Neuronal stem cell (in vitro differentiated cells): ENCODE data around the gene SLC26A9.

Experiments used
- DNase-seq: peaks from one replicate; pipeline ENCODE4 v3.0.0-alpha.2; 2013; ENCODE audit warnings: low spot score
- H2AFZ ChIP-seq: one replicate; pipeline ENCODE4 v1.6.1; 2013; ENCODE audit warnings: mild to moderate bottlenecking, low read length, inconsistent platforms
- H2AK5ac ChIP-seq: 2 replicates; pipeline ENCODE4 v1.6.1; 2013; ENCODE audit warnings: low read depth, mild to moderate bottlenecking, inconsistent platforms, low read length, moderate library complexity, mixed read lengths
- H2BK120ac ChIP-seq: 2 replicates; pipeline ENCODE4 v1.6.1; 2013; ENCODE audit warnings: low read depth, mild to moderate bottlenecking, inconsistent platforms, low read length, moderate library complexity, mixed read lengths
- H2BK12ac ChIP-seq: one replicate; pipeline ENCODE4 v1.6.1; 2013; ENCODE audit warnings: low read length, inconsistent platforms
- H2BK15ac ChIP-seq: 2 replicates; pipeline ENCODE4 v1.6.1; 2013; ENCODE audit warnings: mild to moderate bottlenecking, low read length, inconsistent platforms, mixed read lengths
- H2BK5ac ChIP-seq: one replicate; pipeline ENCODE4 v1.6.1; 2013; ENCODE audit warnings: inconsistent platforms, mild to moderate bottlenecking, low read length, moderate library complexity
- H3K14ac ChIP-seq: one replicate; pipeline ENCODE4 v1.6.1; 2013; ENCODE audit warnings: low read length, inconsistent platforms
- H3K18ac ChIP-seq: 2 replicates; pipeline ENCODE4 v1.6.1; 2013; ENCODE audit warnings: low read length, inconsistent platforms
- H3K23ac ChIP-seq: 2 replicates; pipeline ENCODE4 v1.6.1; 2013; ENCODE audit warnings: low read depth, mild to moderate bottlenecking, mixed read lengths, low read length, inconsistent platforms; ENCODE audit not compliant: poor library complexity
- H3K27ac ChIP-seq: replicated peaks from 3 replicates; pipeline ENCODE4 v1.5.1; 2013; ENCODE audit warnings: low read length, inconsistent platforms
- H3K27me3 ChIP-seq, 3 experiments: 2 replicates each; pipeline ENCODE4 v1.6.1; 2013; ENCODE audit warnings: low read length in 3 of 3, mild to moderate bottlenecking in 2 of 3, inconsistent platforms in 1 of 3, low read depth in 1 of 3, mixed read lengths in 1 of 3, moderate library complexity in 1 of 3; ENCODE audit not compliant: control insufficient read depth in 3 of 3, insufficient read depth in 3 of 3
- H3K36me3 ChIP-seq, 2 donors: replicated peaks in 1 of 2; 2 replicates each; pipeline ENCODE4 v1.6.1; 2013; ENCODE audit warnings: low read length in 2 of 2; ENCODE audit not compliant: control insufficient read depth in 2 of 2, insufficient read depth in 2 of 2
- H3K4ac ChIP-seq: 2 replicates; pipeline ENCODE4 v1.6.1; 2013; ENCODE audit warnings: inconsistent platforms, mild to moderate bottlenecking, low read length, moderate library complexity
- H3K4me1 ChIP-seq, 2 donors: 1 replicate in 1 of 2; 2 replicates in 1 of 2; pipeline ENCODE4 v1.6.1; 2013; ENCODE audit warnings: low read length in 2 of 2, low read depth in 1 of 2; ENCODE audit not compliant: control insufficient read depth in 2 of 2, insufficient read depth in 1 of 2
- H3K4me2 ChIP-seq: one replicate; pipeline ENCODE4 v1.6.1; 2013; ENCODE audit warnings: mild to moderate bottlenecking, low read length, inconsistent platforms; ENCODE audit not compliant: insufficient read depth, poor library complexity, severe bottlenecking
- H3K4me3 ChIP-seq, 2 donors: 2 replicates each; pipeline ENCODE4 v1.5.1; 2013; ENCODE audit warnings: low read length in 2 of 2, mild to moderate bottlenecking in 2 of 2, inconsistent platforms in 1 of 2, moderate library complexity in 1 of 2
- H3K79me1 ChIP-seq: one replicate; pipeline ENCODE4 v1.6.1; 2013; ENCODE audit warnings: low read depth, mild to moderate bottlenecking, inconsistent platforms, low read length, moderate library complexity
- H3K9ac ChIP-seq: one replicate; pipeline ENCODE4 v1.6.1; 2013; ENCODE audit warnings: mild to moderate bottlenecking, low read depth, low read length, inconsistent platforms; ENCODE audit not compliant: poor library complexity
- H3K9me3 ChIP-seq, 2 donors: replicated peaks in 1 of 2; 2 replicates each; pipeline versions ENCODE3 to v1.6.1; 2013; ENCODE audit warnings: low read length in 2 of 2, mild to moderate bottlenecking in 2 of 2, inconsistent platforms in 1 of 2, low read depth in 1 of 2, mixed read lengths in 1 of 2, moderate library complexity in 1 of 2; ENCODE audit not compliant: control insufficient read depth in 2 of 2, insufficient read depth in 1 of 2
- H4K8ac ChIP-seq: one replicate; pipeline ENCODE4 v1.6.1; 2013; ENCODE audit warnings: low read depth, mild to moderate bottlenecking, inconsistent platforms, low read length, moderate library complexity
- H4K91ac ChIP-seq: one replicate; pipeline ENCODE4 v1.6.1; 2013; ENCODE audit warnings: low read length, low read depth, mild to moderate bottlenecking, inconsistent platforms; ENCODE audit not compliant: poor library complexity
- WGBS, 2 donors: extraction: QIAGEN DNeasy Blood & Tissue Kit; methylation state at CpG; one replicate each; pipeline ENCODE4 v1.1.7; 2013; ENCODE audit warnings: missing lambda C conversion rate in 2 of 2, mixed read lengths in 1 of 2; ENCODE audit not compliant: insufficient read length in 2 of 2, insufficient replicate concordance in 1 of 2; ENCODE audit errors: extremely low coverage in 2 of 2; 5-methylcytosine and 5-hydroxymethylcytosine counted together

SLC26A9 gene

DNA sequence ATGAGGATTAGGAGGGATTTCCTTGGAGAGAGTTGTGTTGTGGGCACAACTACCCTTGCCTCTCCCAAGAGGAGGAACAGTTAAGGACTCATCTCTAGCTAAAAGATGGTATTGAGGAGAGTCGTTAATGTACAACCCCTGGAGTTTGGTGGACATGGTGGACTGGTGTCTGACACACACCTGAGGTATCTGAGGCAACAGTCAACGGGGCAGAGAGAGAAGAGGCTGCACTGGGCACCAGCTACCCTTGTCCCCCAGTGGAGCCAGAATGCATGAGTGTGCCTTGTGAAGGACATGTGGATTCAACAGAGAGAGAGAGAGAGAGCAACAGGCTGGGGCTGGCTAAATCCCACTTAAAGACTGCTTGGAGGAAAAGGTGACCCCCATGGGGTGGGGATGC lies 47.0 kb upstream of the SLC26A9 start:
- Histone ChIP-seq H3K14ac (no peak overlapping the region), H3K79me1 (peaks cover 2% of the 10 kb centered on the region), H3K9me3 (no peaks in the 10 kb centered on the region), H3K27me3 (peaks cover 0 to 5% (median 0%) of the 10 kb centered on the region in 3 experiments), H3K4me1 (peaks cover 0 to 6% of the 10 kb centered on the region in 2 donors), H3K18ac (no peak overlapping the region), H3K36me3 (no peaks in the 10 kb centered on the region), H2AFZ (no peak overlapping the region), H2BK120ac (no peak overlapping the region), H3K9ac (no peak overlapping the region), H2BK15ac (no peak overlapping the region), H2BK12ac (no peak overlapping the region), H3K27ac (no peak overlapping the region), H3K4me3 (no peak overlapping the region), H2BK5ac (no peak overlapping the region), H4K8ac (no peak overlapping the region), H3K4me2 (no peak overlapping the region), H4K91ac (no peak overlapping the region), H3K23ac (no peak overlapping the region), H2AK5ac (peak overlapping the region; percentile 25), H3K4ac (no peak overlapping the region)
- no CpG with 5 or more reads among the region's 2 CpGs for WGBS, 2 donors
- DNase-seq: no peak

DNA sequence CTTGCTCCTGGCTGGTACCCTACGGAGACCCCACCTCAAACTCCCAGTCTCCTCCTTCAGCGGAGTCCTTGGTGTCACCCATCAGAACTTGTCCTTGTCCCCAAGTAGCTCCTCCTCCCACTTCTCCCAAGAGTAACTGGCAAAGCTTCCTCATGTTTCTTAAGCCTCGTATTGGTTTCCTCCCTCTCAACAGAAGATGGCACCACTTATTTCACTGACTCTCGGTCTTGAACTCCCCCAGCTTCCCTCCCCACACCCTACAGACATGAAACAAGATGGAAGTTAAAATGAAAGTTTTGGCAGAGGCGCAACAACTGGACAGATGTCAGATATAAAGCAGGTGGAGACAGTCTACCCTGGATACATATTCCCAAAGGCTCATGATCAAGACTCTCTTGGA lies 46.5 kb upstream of the SLC26A9 start:
- H3K18ac ChIP-seq: no peak overlapping the region
- no peak overlapping the region for H3K4me3 ChIP-seq
- H4K8ac ChIP-seq: no peak overlapping the region
- no peak overlapping the region for H4K91ac ChIP-seq
- H3K4ac ChIP-seq: no peak overlapping the region
- no peak overlapping the region for H2AK5ac ChIP-seq
- H2BK15ac ChIP-seq: no peak overlapping the region
- H3K9ac ChIP-seq: no peak overlapping the region
- H2BK5ac ChIP-seq: no peak overlapping the region
- no peak overlapping the region for H2BK12ac ChIP-seq
- no peak overlapping the region for H3K14ac ChIP-seq
- peaks cover 0 to 5% (median 0%) of the 10 kb centered on the region in 3 experiments for H3K27me3 ChIP-seq
- no peak overlapping the region for H3K4me2 ChIP-seq
- H3K4me1 ChIP-seq: peaks cover 0 to 6% of the 10 kb centered on the region in 2 donors
- H3K9me3 ChIP-seq: no peaks in the 10 kb centered on the region
- peaks cover 2% of the 10 kb centered on the region for H3K79me1 ChIP-seq
- H3K27ac ChIP-seq: no peak overlapping the region
- no peak for DNase-seq
- H2BK120ac ChIP-seq: no peak overlapping the region
- H3K23ac ChIP-seq: no peak overlapping the region
- H3K36me3 ChIP-seq: no peaks in the 10 kb centered on the region
- no CpG with 5 or more reads among the region's 5 CpGs for WGBS, 2 donors
- H2AFZ ChIP-seq: no peak overlapping the region

DNA sequence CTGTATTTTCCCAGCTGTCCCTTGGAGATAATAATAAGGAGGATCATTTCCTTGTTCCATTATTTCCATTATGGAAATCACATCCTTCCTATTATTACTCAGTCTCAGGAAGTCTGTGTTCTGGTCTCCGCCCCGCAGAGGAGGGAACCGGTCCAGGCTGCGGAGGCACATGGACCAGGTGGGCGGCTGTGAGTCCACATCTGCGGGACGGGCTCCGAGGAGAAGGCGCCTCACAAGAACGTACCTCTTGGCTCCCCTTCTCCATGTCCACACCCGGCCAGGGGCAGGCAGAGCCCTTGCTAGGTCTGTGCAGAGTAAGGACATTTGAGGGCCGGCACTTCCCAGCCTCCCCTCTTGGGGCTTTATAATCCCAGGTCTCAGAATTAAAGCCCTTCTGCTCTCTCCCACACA lies 45.3 kb upstream of the SLC26A9 start:
- Histone ChIP-seq H3K18ac (no peak overlapping the region), H3K4me2 (no peak overlapping the region), H2BK120ac (no peak overlapping the region), H3K4me1 (peaks cover 0 to 2% of the 10 kb centered on the region in 2 donors), H4K91ac (no peak overlapping the region), H3K14ac (no peak overlapping the region), H3K27me3 (peaks cover 0 to 5% (median 0%) of the 10 kb centered on the region in 3 experiments), H3K9me3 (no peaks in the 10 kb centered on the region), H3K9ac (no peak overlapping the region), H3K4me3 (no peak overlapping the region), H3K4ac (no peak overlapping the region), H2BK15ac (no peak overlapping the region), H2BK5ac (no peak overlapping the region), H2AK5ac (no peak overlapping the region), H2BK12ac (no peak overlapping the region), H3K79me1 (peaks cover 2% of the 10 kb centered on the region), H3K36me3 (no peaks in the 10 kb centered on the region), H3K23ac (no peak overlapping the region), H4K8ac (no peak overlapping the region), H3K27ac (no peak overlapping the region), H2AFZ (no peak overlapping the region)
- no peak for DNase-seq
- WGBS, 2 donors: no CpG with 5 or more reads among the region's 12 CpGs

- peaks cover 0 to 2% of the 10 kb centered on the region in 2 donors for H3K4me1 ChIP-seq
- H3K18ac ChIP-seq: no peak overlapping the region
- H3K4me3 ChIP-seq: no peak overlapping the region
- H3K27ac ChIP-seq: no peak overlapping the region
- no peak overlapping the region for H2BK15ac ChIP-seq
- H2BK12ac ChIP-seq: no peak overlapping the region
- no CpG with 5 or more reads among the region's 2 CpGs for WGBS, 2 donors
- H2AFZ ChIP-seq: no peak overlapping the region
- no peak overlapping the region for H2BK120ac ChIP-seq
- H2AK5ac ChIP-seq: no peak overlapping the region
- H3K9ac ChIP-seq: no peak overlapping the region
- H4K8ac ChIP-seq: no peak overlapping the region
- peaks cover 0 to 5% (median 0%) of the 10 kb centered on the region in 3 experiments for H3K27me3 ChIP-seq
- H3K79me1 ChIP-seq: no peaks in the 10 kb centered on the region
- DNase-seq: no peak
- no peak overlapping the region for H3K4ac ChIP-seq
- no peak overlapping the region for H3K23ac ChIP-seq
- H2BK5ac ChIP-seq: no peak overlapping the region
- H4K91ac ChIP-seq: no peak overlapping the region
- H3K36me3 ChIP-seq: no peaks in the 10 kb centered on the region
- H3K4me2 ChIP-seq: no peak overlapping the region
- H3K9me3 ChIP-seq: no peaks in the 10 kb centered on the region
- H3K14ac ChIP-seq: no peak overlapping the region
Measured at GRCh38 chr1:205986861-205987260, 43.6 kb upstream of the SLC26A9 start.
